GM10847 (cell line): ENCODE data around the gene TMEM63C.

ENCODE experiments used
- POLR2A ChIP-seq: IDR thresholded peaks from 2 replicates; pipeline ENCODE4 v1.6.1; 2011; ENCODE audit not compliant: insufficient read length; ENCODE audit errors: extremely low read depth

The TMEM63C gene

DNA sequence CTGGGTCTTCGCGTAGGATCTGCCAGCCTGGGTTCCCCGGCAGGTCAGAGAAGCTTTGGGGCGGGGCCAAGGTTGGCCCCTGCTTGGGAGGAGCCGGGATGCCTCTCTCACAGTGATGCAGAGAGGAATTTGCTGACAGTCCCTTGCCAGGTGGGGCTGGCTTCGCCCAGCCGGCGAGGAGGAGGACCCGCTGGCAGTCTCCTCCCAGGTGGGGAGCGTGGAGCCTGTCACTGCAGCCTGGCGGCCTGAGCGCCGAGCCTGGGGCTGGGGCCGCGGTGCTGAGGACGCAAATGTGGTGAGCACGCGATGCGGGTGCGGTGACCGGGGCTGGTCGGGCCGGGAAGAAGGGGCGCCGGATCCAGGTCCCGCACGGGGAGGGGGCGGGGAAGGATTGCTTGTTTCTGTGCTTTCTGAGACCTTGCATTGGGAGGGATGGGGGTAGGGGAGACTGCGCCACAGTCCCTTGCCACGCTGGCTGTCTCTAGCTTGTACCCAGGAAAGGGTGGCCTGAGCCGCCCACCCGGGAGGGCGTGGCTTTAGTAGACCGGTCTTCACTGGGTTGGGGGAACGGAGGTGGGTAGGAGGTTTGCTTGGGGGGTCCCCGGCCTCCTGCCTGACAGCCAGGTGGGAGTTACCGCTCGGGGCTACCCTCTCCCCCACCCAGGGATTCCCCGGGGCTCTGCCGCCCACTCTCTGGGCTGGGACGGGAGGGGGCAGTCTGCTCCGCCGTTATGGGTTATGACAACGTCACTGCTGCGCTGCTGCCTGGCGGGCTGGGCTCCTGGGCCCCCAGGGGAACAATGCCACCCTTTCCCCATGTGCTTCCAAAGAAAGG is at the start of gene TMEM63C:
Gene TMEM63C (plus strand): TSS at position 196 of the 835 bp plus-strand sequence. CDS start 37,016 bp downstream, outside the sequence.
- no peak for TF ChIP-seq POLR2A

GRCh38 chr14:77131871-77132486 is 49.6 kb upstream of the TMEM63C start:
- TF ChIP-seq POLR2A = no peak

- TF ChIP-seq POLR2A = no peak
Observed at GRCh38 chr14:77133720-77134338, 47.8 kb upstream of the TMEM63C start.

- TF ChIP-seq POLR2A = no peak
Observed at GRCh38 chr14:77139022-77139421, 42.6 kb upstream of the TMEM63C start.

DNA sequence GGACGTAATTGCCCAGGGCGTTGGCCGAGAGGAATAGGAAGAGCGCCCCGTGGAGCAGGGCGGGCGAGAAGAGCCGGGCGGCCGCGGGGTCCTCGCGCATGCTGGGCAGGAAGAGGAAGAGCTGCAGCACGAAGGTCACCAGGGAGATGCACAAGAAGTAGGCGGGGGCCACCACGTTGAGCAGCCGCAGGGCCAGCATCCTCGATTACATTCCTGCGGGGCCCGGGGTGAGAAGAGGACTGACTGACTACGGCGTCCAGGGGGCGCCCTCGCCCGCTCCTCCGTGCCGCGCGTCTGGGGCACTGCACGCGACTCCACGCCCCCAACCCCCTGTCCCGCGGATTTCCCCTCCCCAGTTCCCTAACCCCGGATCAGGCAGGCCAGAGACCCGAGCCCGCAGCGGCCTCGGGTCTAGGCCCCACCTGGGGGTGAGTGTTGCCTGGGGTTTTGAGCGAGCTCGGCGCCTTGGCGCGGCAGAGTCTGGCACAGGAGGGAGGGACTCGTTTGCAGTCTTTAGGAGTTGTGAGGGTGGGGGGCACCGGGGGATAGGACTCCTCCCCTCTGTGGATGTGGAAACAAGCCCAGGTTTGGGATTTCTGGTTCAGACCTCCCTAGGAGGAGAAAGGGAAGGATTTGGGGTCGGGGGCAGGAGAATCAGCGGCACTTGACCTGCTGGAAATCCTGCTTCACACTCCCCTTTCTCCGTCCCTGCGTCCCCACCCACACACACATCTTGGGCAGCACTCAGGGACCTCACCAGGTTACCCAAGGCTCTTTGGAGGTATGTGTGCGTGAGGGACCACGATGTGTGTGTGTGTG is 41.8 kb upstream of the TMEM63C start:
- TF ChIP-seq POLR2A = no peak

DNA sequence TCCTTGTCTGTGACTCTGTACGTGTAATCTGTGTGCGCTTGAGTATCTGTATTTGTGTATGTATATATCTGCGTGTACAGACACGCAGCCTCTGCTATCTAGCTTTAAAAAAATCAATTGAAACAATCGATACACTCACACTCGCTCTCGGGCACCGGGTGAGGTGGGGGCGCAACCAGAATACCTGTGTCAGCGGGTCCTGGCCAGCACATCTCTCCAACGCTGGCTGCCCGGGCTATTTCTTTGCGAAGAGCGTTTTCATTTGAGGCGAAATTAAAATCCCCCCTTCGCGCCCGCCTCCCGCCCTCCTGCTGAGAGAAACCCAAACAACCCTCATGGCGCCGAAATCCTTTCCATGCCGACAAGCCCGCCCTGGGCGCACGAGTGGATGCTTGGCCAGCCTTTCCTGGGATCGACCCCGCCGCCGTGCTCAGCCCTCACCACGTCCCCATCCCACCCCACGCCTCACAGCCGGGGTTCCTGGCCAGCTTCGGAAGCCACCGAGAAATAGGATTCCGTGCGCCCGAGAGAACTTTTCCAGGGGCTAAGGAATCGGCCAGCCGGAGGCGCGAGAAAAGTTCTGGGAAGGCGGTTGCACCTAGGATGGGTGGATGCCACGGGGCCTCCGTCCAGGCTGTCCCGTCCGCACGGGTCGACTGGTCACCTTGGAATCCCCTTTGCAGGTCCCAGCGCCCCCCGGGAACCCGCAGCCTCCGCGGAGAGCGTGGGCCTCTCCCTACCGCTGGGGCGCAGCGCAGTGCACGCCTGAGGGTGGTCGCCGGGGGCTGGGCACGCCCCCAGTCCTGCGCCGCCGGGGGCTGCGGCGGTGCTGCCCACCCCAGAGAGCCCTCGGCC is 41.0 kb upstream of the TMEM63C start:
- no peak for TF ChIP-seq POLR2A

DNA sequence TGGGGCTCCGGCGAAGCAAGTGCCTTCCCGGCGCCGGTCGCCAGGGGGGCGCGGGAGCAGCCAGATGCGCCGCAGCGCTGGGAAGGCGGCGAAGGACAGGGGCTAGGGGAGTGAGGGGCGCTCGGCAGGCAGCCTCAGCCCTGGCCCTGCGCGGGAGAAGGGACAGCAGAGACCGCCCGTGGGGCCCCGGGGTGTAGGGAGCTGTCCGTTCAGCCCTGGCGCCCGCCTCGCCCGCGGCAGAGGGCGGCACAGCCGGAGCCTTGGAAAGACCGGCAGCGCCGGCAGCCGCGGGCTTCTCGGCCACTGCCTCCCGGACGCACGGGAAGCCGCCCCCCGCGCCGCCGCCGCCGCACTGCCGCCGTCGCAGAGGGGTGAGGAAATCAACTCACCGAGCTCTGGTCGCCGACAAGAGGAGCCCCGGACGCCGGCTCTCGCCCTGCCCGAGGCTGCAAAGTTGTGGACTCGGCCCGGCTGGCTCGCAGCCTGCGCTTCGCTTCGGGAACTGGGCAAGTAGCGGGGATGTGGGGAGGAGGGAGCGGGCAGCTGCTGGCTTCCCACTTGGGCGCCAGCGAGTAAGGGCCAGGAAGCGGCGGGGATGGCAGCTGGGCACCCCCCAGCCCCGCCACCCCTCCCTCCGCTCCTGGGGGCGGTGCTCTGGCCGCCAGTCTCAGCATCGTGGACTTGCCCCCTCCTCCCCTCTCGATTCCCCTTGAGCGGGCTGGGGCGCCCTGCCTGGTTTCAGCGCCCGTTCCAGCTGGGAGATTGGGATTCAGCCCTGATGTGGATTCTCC is 40.2 kb upstream of the TMEM63C start, which contains the start of gene ZDHHC22:
Gene ZDHHC22 (minus strand): TSS at position 578 of the 791 bp plus-strand sequence. CDS start 2,053 bp downstream, outside the sequence.
- no peak for TF ChIP-seq POLR2A

- no peak for TF ChIP-seq POLR2A
Observed at GRCh38 chr14:77142005-77142800, 39.4 kb upstream of the TMEM63C start.

- TF ChIP-seq POLR2A = no peak
Observed at GRCh38 chr14:77143071-77143470, 38.5 kb upstream of the TMEM63C start.

DNA sequence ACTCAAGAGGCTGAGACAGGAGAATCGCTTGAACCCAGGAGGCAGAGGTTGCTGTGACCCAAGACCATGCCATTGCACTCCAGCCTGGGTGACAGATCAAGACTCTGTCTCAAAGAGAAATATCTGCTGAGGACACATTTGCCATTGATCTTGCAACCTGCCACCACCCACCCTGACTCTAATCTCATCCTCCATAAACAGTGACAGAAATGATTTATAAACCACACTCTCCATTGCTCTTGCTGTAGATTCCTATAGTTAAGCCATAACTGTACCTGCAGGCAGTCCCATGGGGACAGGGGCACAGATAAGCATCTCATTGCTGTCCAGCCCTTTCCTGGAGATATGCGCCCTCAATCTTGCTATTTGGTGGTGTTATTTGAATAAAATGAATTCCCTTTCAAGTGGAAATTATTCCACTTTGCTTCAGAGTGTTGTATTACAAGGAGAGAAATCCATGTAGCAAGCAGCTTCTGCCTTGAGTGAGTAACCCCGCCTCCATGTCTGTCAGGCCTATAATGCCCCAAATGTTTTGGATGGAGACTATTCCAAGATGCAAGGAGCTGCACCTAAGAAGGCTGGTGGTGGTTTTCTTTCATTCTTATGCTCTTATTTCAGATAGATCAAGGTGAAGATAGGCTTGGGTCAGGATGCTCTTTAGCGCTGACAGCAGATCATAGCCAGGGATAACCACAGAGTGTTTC is 37.0 kb upstream of the TMEM63C start:
- TF ChIP-seq POLR2A = no peak

GRCh38 chr14:77145975-77146740 is 35.4 kb upstream of the TMEM63C start:
- TF ChIP-seq POLR2A = no peak

- TF ChIP-seq POLR2A = no peak
Observed at GRCh38 chr14:77148510-77149231, 32.9 kb upstream of the TMEM63C start.
